ENCODE data around the gene DNHD1.

DNA sequence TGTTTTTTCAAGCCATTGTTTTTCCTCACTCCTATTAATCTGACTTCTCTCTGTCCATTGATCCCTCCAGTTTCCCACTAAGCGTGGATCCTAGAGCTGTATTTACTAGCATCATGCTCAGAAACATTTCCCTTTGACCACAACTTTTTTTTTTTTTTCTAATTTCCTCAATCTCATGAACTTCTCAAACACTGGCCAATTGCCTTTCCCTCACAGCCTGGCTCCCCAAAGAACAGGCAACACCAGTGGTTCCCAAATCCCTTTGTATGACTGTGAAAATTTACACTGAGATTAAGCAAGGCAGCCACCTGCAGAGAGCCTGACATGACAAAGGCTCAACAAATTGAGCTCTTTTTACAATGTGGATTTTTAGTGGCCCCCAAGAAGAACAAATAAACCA, 123.6 kb downstream of the DNHD1 start:
- TF ChIP-seq, protein P1, sequence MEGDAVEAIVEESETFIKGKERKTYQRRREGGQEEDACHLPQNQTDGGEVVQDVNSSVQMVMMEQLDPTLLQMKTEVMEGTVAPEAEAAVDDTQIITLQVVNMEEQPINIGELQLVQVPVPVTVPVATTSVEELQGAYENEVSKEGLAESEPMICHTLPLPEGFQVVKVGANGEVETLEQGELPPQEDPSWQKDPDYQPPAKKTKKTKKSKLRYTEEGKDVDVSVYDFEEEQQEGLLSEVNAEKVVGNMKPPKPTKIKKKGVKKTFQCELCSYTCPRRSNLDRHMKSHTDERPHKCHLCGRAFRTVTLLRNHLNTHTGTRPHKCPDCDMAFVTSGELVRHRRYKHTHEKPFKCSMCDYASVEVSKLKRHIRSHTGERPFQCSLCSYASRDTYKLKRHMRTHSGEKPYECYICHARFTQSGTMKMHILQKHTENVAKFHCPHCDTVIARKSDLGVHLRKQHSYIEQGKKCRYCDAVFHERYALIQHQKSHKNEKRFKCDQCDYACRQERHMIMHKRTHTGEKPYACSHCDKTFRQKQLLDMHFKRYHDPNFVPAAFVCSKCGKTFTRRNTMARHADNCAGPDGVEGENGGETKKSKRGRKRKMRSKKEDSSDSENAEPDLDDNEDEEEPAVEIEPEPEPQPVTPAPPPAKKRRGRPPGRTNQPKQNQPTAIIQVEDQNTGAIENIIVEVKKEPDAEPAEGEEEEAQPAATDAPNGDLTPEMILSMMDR (IDR thresholded peaks at IDR 0.05) = no peak
- TF ChIP-seq EZH2phosphoT487 (IDR thresholded peaks at IDR 0.05) = no peak

Measured in neural progenitor cell (in vitro differentiated cells).